ENCODE data around the gene ANP32A. TPM values are rescaled to one million over a fixed set of nuclear protein-coding genes. Genes with fewer than 3 reads are reported as not detected.

Gene ANP32A
- total RNA-seq, 3 donors from 2014 or later, result 260 to 273 (median 263) TPM

DNA sequence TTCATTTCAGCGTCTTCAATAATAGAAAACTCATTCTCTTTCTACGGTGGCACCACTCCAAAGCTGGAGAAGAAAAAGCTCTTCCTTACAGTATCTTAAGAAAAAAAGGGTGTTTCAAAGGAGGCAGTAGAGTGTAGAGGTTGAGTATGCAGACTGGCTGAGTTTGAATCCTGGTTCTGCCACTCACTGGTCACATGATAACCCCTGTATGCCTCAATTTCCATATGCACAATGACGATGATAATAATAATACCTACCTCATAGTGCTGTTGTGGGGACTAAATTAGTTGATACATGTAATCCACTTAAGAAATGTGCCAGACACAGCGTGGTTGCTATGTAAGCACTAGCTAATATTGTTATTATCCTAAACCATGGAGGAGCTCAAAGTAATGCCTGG, 4.5 kb downstream of the ANP32A start:
- H3K9me3 Mint-ChIP-seq, result no peaks in the 10 kb centered on the region
- no peak for DNase-seq
- H3K4me3 Mint-ChIP-seq, result peak overlapping the region; percentile 97
- no peak for ATAC-seq
- H3K36me3 Mint-ChIP-seq (ENCODE audit: insufficient read depth), result peaks cover under 1% of the 10 kb centered on the region
- no peaks in the 10 kb centered on the region for H3K27me3 Mint-ChIP-seq (ENCODE audit: low read depth)
- peaks cover 48% of the 10 kb centered on the region for H3K4me1 Mint-ChIP-seq (ENCODE audit: low read depth)

DNA sequence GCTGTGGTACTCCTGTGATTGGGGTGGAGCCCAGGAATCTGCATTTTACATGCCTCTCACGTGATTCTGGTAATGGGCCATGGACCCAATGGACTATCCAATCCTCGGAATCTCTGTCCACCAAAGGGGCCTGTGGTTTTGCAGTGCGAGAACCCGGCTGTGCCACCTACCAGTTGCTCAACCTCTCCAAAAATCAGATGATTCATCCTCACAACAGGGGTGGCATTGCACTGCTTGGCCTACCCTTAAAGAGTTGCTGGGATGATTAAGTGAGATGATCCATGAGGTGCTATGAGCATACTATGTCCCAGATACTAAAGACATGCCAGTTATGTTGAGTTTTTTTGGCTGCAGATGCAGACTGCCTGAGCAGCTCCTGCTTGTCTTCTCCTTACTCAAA, 5.1 kb downstream of the ANP32A start:
- ATAC-seq, result no peak
- DNase-seq, result no peak
- Mint-ChIP-seq H3K9me3 (no peaks in the 10 kb centered on the region), H3K4me1 (ENCODE audit: low read depth) (peaks cover 53% of the 10 kb centered on the region), H3K36me3 (ENCODE audit: insufficient read depth) (peaks cover 3% of the 10 kb centered on the region), H3K27me3 (ENCODE audit: low read depth) (no peaks in the 10 kb centered on the region), H3K4me3 (peak overlapping the region; percentile 97)

DNA sequence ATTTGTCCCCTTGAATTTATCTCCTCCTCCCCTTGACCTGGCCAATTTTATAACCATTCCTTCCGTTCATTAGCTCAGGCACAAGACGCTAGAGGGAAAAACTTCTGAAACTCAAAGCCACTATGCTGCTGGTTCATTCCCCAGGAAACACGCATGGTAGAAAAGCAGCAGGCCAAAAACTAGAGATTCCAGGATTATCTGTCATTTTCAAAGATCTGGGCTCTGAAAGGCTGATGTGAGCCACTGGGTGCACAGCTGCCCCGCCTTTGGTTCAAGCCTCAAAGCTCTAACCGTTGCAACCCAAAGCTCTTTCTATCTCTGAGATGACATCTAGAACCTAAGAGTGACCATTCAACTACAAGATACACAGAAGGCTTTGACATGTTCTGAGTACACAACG, 6.1 kb downstream of the ANP32A start:
- no peaks in the 10 kb centered on the region for H3K9me3 Mint-ChIP-seq
- no peaks in the 10 kb centered on the region for H3K27me3 Mint-ChIP-seq (ENCODE audit: low read depth)
- H3K4me1 Mint-ChIP-seq (ENCODE audit: low read depth), result peaks cover 63% of the 10 kb centered on the region
- no peak for DNase-seq
- ATAC-seq, result no peak
- H3K4me3 Mint-ChIP-seq, result peak overlapping the region; percentile 16
- peaks cover 12% of the 10 kb centered on the region for H3K36me3 Mint-ChIP-seq (ENCODE audit: insufficient read depth)

DNA sequence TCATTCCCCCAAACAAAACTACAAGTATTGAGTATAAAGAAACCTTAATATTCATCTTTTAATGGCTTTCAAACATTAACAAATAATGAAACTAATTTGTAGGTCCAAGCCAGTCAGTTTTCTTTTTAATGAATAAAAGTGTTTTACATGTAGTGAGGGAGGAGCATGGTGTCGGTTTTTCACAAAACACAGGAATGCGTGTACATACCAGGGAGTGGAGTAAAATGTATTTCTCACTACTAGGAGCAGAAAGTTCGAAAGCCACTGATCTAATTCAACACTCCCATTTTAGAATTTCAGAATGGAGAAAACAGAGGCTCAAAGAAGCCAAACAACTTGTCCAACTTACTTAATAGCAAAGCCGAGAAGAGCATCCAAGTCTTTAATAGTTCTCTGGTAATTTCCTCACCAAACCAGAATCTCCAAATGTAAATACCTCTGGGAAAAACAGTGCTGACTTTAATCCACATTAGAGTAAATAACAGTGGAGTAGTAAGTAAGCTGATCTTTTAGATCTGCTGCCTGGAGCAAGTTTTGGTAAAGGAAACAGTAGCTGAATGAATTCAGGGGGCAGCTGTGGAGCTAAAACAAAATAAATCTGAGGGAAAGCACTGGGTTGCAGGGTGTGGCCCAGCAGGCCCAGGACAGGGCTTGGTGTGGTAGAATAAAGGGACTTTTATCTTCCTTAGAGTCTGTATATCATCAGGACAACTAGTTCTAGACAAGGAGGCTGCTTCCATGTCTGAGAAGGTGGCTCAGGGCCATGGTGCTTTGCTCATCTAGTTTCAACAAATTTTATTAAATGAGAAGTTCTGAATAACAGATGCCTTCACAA, 7.9 kb downstream of the ANP32A start:
- Mint-ChIP-seq H3K27me3 (ENCODE audit: low read depth) (no peaks in the 10 kb centered on the region), H3K36me3 (ENCODE audit: insufficient read depth) (peaks cover 22% of the 10 kb centered on the region)
- DNase-seq, result no peak

DNA sequence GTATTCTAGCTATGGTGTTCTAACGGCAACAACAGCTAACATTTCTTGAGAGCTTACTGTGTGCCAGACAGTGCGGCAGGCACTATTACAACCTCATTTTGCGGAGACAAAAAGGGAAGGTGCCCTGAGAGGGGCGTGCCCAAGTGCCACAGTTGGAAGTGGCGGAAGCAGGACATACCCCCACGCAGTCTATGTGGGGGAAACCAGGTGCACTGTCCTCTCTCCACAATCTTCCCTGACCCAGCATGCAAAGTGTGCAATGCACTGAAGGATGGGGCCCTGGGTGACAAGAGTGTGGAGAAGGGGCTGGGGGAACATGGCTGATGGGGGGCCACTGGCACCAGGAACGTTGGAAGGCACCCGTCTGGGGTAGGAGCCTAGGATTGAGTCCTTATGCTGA, 8.6 kb downstream of the ANP32A start:
- ATAC-seq, result no peak
- no peak for DNase-seq
- Mint-ChIP-seq H3K27me3 (ENCODE audit: low read depth) (no peaks in the 10 kb centered on the region), H3K4me1 (ENCODE audit: low read depth) (peaks cover 86% of the 10 kb centered on the region), H3K9me3 (no peaks in the 10 kb centered on the region), H3K36me3 (ENCODE audit: insufficient read depth) (peaks cover 22% of the 10 kb centered on the region), H3K4me3 (no peak overlapping the region)

More for the DNA sequence above, 7.9 kb downstream of the ANP32A start:
- H3K4me1 Mint-ChIP-seq (ENCODE audit: low read depth), result peaks cover 81% of the 10 kb centered on the region
- no peaks in the 10 kb centered on the region for H3K9me3 Mint-ChIP-seq
- H3K4me3 Mint-ChIP-seq, result no peak overlapping the region
- ATAC-seq, result no peak

DNA sequence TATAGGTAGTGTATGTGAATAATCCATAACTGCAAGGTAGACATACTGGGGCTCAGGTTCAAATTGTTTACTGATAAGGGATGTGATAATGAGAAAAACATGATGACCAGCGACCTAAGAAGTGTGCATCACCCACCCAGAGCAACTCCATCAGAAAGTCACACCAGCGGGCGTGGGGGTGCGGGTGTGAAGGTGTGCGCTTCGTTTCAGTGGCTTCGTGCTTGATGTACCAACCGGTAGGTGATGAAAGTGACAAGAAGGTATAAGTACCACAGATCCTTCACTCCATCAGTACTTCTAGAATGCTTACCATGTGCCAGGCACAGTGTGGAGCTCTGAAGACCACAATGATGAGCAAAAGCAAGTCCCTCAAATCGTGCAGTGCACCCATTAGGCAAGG, 11.2 kb downstream of the ANP32A start:
- H3K4me3 Mint-ChIP-seq, result no peak overlapping the region
- DNase-seq (no peak), ATAC-seq (peak in 1 of 2 donors; percentile 27)
- peaks cover 88% of the 10 kb centered on the region for H3K4me1 Mint-ChIP-seq (ENCODE audit: low read depth)
- no peaks in the 10 kb centered on the region for H3K9me3 Mint-ChIP-seq
- no peaks in the 10 kb centered on the region for H3K27me3 Mint-ChIP-seq (ENCODE audit: low read depth)
- peaks cover 33% of the 10 kb centered on the region for H3K36me3 Mint-ChIP-seq (ENCODE audit: insufficient read depth)

DNA sequence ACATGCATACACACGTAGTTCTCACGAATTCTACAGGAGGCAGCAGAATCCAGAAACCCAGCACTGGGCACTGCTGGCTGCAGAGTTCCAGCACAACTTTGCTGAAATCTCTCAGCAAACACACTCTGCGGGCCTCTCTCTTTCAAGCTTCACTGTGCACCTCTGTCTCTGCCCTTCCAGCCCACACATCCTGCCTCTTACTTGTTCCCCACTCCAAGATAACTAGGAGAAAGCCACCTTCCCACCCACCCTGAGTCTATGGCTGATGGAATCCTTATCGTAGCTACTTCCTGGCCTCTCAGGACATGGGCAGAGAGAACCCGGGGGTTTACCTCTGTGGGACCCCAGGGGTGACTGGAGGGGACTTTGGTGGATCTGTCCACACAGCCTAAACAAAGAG, 11.9 kb downstream of the ANP32A start:
- peak in 1 of 2 donors; percentile 23 for ATAC-seq
- H3K4me3 Mint-ChIP-seq, result no peak overlapping the region
- H3K9me3 Mint-ChIP-seq, result no peaks in the 10 kb centered on the region
- H3K36me3 Mint-ChIP-seq (ENCODE audit: insufficient read depth), result peaks cover 33% of the 10 kb centered on the region
- DNase-seq, result no peak
- H3K4me1 Mint-ChIP-seq (ENCODE audit: low read depth), result peaks cover 90% of the 10 kb centered on the region
- H3K27me3 Mint-ChIP-seq (ENCODE audit: low read depth), result no peaks in the 10 kb centered on the region

DNA sequence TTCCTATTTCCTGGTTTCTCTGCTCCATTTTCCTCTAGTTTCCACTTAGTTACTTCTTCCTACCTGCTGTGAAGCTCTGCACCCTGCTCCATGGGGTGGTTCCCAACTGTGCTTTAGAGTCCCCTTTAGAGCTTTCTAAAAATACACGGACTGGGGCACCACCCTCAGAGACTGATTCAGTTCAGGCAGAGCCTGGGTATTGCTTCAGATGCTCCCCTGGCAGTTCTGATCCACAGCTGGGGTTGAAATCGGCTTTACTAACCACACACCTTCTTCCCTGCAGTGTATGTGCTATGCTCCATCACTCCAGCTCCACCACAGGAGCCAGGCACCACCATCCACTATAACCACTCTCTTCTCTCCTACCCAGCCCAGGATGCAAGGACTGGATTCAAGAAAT, 12.6 kb downstream of the ANP32A start:
- ATAC-seq (no peak), DNase-seq (no peak)
- Mint-ChIP-seq H3K9me3 (no peaks in the 10 kb centered on the region), H3K4me1 (ENCODE audit: low read depth) (peaks cover 88% of the 10 kb centered on the region), H3K27me3 (ENCODE audit: low read depth) (no peaks in the 10 kb centered on the region), H3K36me3 (ENCODE audit: insufficient read depth) (peaks cover 33% of the 10 kb centered on the region), H3K4me3 (no peak overlapping the region)

DNA sequence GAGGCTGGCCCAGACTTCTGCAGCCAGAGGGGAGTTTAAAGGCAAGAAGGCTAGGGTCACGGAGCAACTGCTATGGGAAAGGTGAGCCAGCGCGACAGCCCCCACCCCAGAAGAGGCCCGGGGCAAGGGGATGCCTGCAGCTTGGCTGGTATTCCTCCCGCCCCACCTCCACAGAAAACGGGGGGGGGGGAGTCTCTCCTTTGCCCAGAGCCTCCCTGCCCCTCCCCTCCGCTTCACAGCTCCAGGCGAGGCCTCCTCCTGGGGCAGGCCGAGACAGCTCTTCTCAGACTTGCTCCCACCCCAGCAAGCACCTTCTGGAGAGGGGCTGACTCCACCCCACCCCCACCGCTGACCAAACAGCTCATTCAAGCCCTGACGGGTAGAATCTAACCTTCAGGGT, 13.4 kb downstream of the ANP32A start:
- ATAC-seq (no peak), DNase-seq (no peak)
- H3K9me3 Mint-ChIP-seq, result no peaks in the 10 kb centered on the region
- peaks cover 33% of the 10 kb centered on the region for H3K36me3 Mint-ChIP-seq (ENCODE audit: insufficient read depth)
- H3K27me3 Mint-ChIP-seq (ENCODE audit: low read depth), result no peaks in the 10 kb centered on the region
- H3K4me1 Mint-ChIP-seq (ENCODE audit: low read depth), result peaks cover 89% of the 10 kb centered on the region
- no peak overlapping the region for H3K4me3 Mint-ChIP-seq

DNA sequence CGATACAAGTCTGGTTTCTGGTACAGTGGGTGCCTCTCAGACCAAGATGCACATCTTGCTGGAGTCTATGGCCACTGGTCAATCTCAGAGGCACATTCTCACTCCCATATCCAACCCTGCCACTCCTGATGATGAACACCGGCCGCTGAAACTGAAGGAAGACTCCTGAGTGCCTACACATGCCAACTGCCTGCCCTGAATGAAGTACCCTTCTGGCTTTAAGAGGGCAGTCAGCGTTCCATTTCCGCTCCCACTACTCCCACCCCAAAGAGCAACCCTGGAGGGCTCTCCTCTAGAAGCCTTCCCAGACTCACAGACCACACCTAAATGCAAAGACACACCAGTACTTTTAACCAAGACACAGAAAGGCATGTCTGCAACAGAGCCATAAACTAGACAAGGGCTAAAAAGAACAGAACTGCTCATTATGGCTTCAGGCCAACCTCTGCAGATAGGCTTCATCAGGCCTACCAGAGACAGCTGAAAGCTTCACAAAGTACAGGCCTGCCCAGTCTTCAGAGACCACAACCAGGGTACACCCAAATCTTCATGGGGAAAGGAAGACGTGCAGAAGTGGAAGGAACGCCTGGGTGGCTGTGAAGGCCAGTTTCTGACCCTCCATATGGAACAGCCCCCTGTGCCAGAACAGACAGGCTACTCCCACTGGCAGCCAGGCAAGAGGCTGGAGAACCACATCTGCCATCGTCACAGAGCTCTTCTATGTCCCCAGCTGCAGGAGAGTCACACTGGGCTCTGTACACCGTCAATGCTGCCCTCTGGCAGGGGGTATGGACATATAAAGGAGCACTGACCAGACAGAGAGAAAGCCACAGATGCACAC, 14.3 kb downstream of the ANP32A start:
- ATAC-seq, result no peak
- no peaks in the 10 kb centered on the region for H3K9me3 Mint-ChIP-seq
- H3K36me3 Mint-ChIP-seq (ENCODE audit: insufficient read depth), result peaks cover 33% of the 10 kb centered on the region
- H3K27me3 Mint-ChIP-seq (ENCODE audit: low read depth), result no peaks in the 10 kb centered on the region
- H3K4me3 Mint-ChIP-seq, result no peak overlapping the region
- no peak for DNase-seq
- H3K4me1 Mint-ChIP-seq (ENCODE audit: low read depth), result peaks cover 89% of the 10 kb centered on the region

DNA sequence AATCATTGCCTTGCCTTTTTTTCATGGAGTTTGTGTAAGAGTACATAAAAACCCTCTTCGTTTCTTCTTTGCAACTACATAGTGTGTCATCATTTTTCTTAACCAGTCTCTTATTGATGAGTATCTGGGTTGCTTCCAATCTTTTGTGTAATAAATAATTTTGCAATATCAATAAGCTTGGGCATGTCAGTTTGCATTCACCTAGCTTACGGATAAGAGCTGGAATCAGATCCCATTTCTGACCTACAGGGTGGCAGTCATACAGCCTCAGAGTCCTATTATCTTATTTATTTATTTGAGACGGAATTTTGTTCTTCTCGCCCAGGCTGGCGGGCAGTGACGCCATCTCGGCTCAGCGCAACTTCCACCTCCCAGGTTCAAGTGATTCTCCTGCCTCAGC, 18.3 kb downstream of the ANP32A start:
- DNase-seq, result no peak
- Mint-ChIP-seq H3K27me3 (ENCODE audit: low read depth) (no peaks in the 10 kb centered on the region), H3K4me3 (no peak overlapping the region)

DNA sequence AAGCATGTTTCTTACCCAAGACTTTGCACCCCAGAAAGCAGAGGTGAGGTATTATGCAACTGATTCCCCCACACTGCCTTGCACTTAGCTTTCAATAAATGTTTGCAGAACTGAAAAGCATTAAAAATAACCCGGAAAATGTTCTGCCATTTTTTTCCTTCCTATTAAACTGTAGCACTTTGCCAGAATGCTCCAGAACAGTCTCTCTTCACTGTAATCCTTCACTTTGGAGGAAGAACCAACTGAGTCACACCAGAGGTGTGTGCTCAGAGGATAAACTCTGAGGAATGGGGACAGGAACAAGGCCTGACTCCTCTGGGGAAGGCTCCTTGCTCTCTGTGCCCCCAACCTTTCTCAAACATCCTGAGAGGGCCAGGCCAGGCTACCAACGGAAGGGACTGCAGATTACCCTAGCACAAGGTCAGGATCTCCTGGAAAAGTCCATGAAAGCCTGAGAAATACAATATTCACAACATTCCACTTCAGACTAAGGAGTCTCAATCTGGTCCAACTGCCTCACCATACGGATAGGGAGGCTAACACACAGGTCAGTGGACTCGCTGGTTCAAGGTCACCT, 19.0 kb downstream of the ANP32A start:
- ATAC-seq (no peak), DNase-seq (no peak)
- Mint-ChIP-seq H3K9me3 (no peaks in the 10 kb centered on the region), H3K36me3 (ENCODE audit: insufficient read depth) (peaks cover 16% of the 10 kb centered on the region), H3K27me3 (ENCODE audit: low read depth) (no peaks in the 10 kb centered on the region), H3K4me1 (ENCODE audit: low read depth) (peaks cover 88% of the 10 kb centered on the region), H3K4me3 (no peak overlapping the region)

More for the DNA sequence above, 18.3 kb downstream of the ANP32A start:
- Mint-ChIP-seq H3K9me3 (no peaks in the 10 kb centered on the region), H3K36me3 (ENCODE audit: insufficient read depth) (peaks cover 14% of the 10 kb centered on the region), H3K4me1 (ENCODE audit: low read depth) (peaks cover 85% of the 10 kb centered on the region)
- ATAC-seq, result no peak

DNA sequence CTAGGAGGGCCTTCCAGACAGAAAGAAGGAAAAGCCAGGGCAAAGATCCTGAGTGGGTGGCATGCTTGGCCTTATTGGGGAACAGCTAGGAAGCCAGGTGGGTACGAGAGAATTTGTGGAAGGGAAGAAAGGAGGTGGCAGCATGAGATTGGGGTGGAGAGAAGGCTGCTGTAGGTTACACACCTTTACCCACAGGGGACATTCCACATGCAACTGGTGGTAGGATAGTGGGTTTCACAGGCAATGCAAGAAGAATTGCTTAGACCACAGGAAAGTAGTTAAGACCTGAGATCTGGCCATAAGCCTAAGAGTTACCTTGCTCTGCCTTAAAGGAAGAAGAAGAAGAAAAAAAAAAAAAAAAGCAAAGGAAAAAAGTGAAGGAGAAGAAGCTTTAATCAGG, 19.8 kb downstream of the ANP32A start:
- Mint-ChIP-seq H3K9me3 (no peaks in the 10 kb centered on the region), H3K36me3 (ENCODE audit: insufficient read depth) (peaks cover 11% of the 10 kb centered on the region), H3K27me3 (ENCODE audit: low read depth) (no peaks in the 10 kb centered on the region), H3K4me1 (ENCODE audit: low read depth) (peaks cover 88% of the 10 kb centered on the region), H3K4me3 (no peak overlapping the region)
- DNase-seq (no peak), ATAC-seq (no peak)

DNA sequence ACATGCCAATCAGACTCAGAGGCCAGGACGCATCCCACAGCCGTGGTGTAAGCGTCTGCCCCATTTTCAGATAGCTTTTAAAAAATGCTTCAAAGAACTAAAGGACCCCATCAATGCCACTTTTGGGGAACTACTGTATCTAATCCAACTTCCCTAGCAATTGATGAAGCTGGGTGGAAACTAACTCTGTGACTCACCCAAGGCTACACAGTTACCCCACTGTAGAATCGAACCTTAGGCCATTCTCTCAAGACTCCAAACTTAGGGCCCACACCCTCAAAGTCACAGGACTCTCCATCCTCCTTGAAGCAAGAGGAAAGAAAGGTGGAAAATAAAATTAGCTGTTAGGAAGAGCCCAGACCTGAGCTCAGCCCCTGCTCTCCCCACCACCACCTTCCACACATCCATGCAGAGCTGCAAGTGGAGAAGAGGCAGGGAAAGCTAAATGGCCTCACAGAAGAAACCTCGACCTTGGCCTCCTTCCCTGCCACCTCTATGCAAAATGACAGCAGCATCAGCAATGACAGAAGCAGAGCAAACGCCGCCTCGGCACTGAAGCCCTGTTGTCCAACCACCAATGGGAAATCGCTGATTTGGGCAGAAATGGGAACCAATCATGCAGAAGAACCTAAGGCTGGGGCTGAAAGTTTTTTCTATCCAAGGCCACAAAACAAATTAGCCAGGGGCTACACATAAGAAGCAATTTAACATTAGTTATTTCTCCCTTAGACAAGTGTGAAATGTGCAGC, 22.2 kb downstream of the ANP32A start:
- H3K36me3 Mint-ChIP-seq (ENCODE audit: insufficient read depth), result peaks cover 10% of the 10 kb centered on the region
- no peaks in the 10 kb centered on the region for H3K27me3 Mint-ChIP-seq (ENCODE audit: low read depth)
- DNase-seq (no peak), ATAC-seq (no peak)
- no peak overlapping the region for H3K4me3 Mint-ChIP-seq
- no peaks in the 10 kb centered on the region for H3K9me3 Mint-ChIP-seq
- peaks cover 92% of the 10 kb centered on the region for H3K4me1 Mint-ChIP-seq (ENCODE audit: low read depth)
